ENCODE data around the gene PADI3.

- no peak for TF ChIP-seq POLR2A (IDR thresholded peaks at IDR 0.05)
- TF ChIP-seq CTCF (IDR thresholded peaks at IDR 0.05): no peak
These were observed 14.5 kb upstream of the PADI3 start for GRCh38 chr1:17234405-17234804.

Measured in Peyer's patch (tissue), 4 donors.